Right lobe of liver (tissue), 6 donors: ENCODE measurements around the gene POR. TPM values are rescaled to one million over a fixed set of nuclear protein-coding genes. Genes with fewer than 3 reads are reported as not detected.
A peak's percentile ranks its signal among the peaks of the same experiment; 100 is the strongest.
"Not testable (repeated sequence)": the region's sequence is repeated elsewhere in the genome, so short reads cannot be mapped to it uniquely, and the experiment has no call there.

Experiments
- ATAC-seq, 4 donors: fragments of 200-7000 bp; cut with Tn5 transposase; one replicate each; pipeline ENCODE4 v1.9.1; 2020; ENCODE audit warnings: mild to moderate bottlenecking in 4 of 4, moderate library complexity in 4 of 4
- DNase-seq, 3 donors: peaks; one replicate each; pipeline ENCODE4 v3.0.0-alpha.2; 2020
- H3K27ac ChIP-seq, 3 donors: fragments of 200-600 bp; one replicate each; pipeline ENCODE4 v1.8.0; 2022
- H3K27me3 ChIP-seq, 2 donors: fragments of 200-600 bp; one replicate each; pipeline ENCODE4 v1.8.0; 2022
- H3K36me3 ChIP-seq, 4 donors: fragments of 200-600 bp; sonication (generic) in 1 of 4; one replicate each; pipeline versions ENCODE4 v1.5.1 to v1.8.0; 2017 to 2022; ENCODE audit warnings: control low read depth in 1 of 4
- H3K4me1 ChIP-seq, 4 donors: fragments of 200-600 bp; sonication (generic) in 1 of 4; one replicate each; pipeline versions ENCODE4 v1.5.1 to v1.8.0; 2017 to 2022; ENCODE audit warnings: control low read depth in 1 of 4
- H3K4me3 ChIP-seq, 3 donors: fragments of 200-600 bp; one replicate each; pipeline ENCODE4 v1.8.0; 2022
- H3K9me3 ChIP-seq, 4 donors: fragments of 200-600 bp; sonication (generic) in 1 of 4; one replicate each; pipeline versions ENCODE4 v1.5.1 to v1.8.0; 2017 to 2022; ENCODE audit warnings: control low read depth in 1 of 4
- CTCF ChIP-seq, 4 donors: fragments of 200-600 bp in 3 of 4; fragments of 450-650 bp in 1 of 4; IDR thresholded peaks; one replicate each; pipeline versions ENCODE4 v1.5.1 to v1.8.0; 2016 to 2022; ENCODE audit warnings: antibody characterized with exemption in 4 of 4, mild to moderate bottlenecking in 2 of 4
- POLR2A ChIP-seq: fragments of 450-650 bp; IDR thresholded peaks from one replicate; pipeline ENCODE4 v1.6.1; 2017; ENCODE audit warnings: antibody characterized with exemption, mild to moderate bottlenecking
- WGBS: methylation state at CpG from one replicate; pipeline ENCODE4 v1.1.6; 2018; ENCODE audit warnings: low coverage, low lambda C conversion rate; ENCODE audit not compliant: insufficient coverage; ENCODE audit errors: missing lambda C conversion rate; 5-methylcytosine and 5-hydroxymethylcytosine counted together
- intact Hi-C, 2 donors: fragments of 100-400 bp; cut with DNase I; formaldehyde crosslinking; loops; one replicate each; pipeline versions ENCODE4 v1.11.2 to v1.14.1; 2022
- total RNA-seq, 6 experiments: library from RNA; depleted of rRNA in 2 of 6; stranded (reverse); fragments of >200 nt in 2 of 6; fragmentation: NEBNext Ultra II Directional in 3 of 6; extraction: Animal tissue kit (Norgen Biotek cat#: 25700) in 3 of 6; gene quantifications; one replicate each; pipeline versions ENCODE4 v1.1.0 to v1.2.4, GENCODE V29; 2016 to 2023
- donor health status: DM: no; HTN: yes; CAD: no.
- donor health status: DM: no; HTN: no; CAD: no.
- donor health status: DM: no; HTN: no; CAD: no.
- donor health status: DM: no; HTN: yes; CAD: no.
- donor health status: DM: no; HTN: yes; CAD: no.

Gene POR
- total RNA-seq, 6 experiments from 2014 or later: 370 to 1,042 (median 725) TPM

- WGBS: 6% methylated on average over 8 of the region's 8 CpGs
- H3K4me1 ChIP-seq: peaks cover 0 to 13% (median 3%) of the 10 kb centered on the region in 4 donors
- peak overlapping the region; percentile 78 to 93 (median 86) for H3K27ac ChIP-seq
- no peaks in the 10 kb centered on the region for H3K27me3 ChIP-seq
- H3K4me3 ChIP-seq: peak overlapping the region; percentile 66 to 96 (median 87)
- intact Hi-C loops: no loop called here
- ATAC-seq: peak in 1 of 4 donors; percentile 2
- no peak for DNase-seq
- peaks cover 0 to 38% (median 12%) of the 10 kb centered on the region in 4 donors for H3K36me3 ChIP-seq
- TF ChIP-seq CTCF (IDR thresholded peaks at IDR 0.05): no peak
- TF ChIP-seq POLR2A: no peak
- H3K9me3 ChIP-seq: no peaks in the 10 kb centered on the region
These were observed 35.2 kb upstream of the POR start for GRCh38 chr7:75879771-75880184.

- no peak for ATAC-seq
- no peaks in the 10 kb centered on the region for H3K27me3 ChIP-seq
- H3K4me1 ChIP-seq: peaks cover 0 to 13% (median 3%) of the 10 kb centered on the region in 4 donors
- no peaks in the 10 kb centered on the region for H3K9me3 ChIP-seq
- WGBS: 82% methylated on average over 4 of the region's 4 CpGs
- no peak overlapping the region for H3K4me3 ChIP-seq
- H3K27ac ChIP-seq: peak overlapping the region in 1 of 3 donors; percentile 93
- no peak for TF ChIP-seq CTCF (IDR thresholded peaks at IDR 0.05)
- no peak for TF ChIP-seq POLR2A
- DNase-seq: no peak
- H3K36me3 ChIP-seq: peaks cover 0 to 43% (median 16%) of the 10 kb centered on the region in 4 donors
- intact Hi-C loops: no loop called here
These were observed 34.7 kb upstream of the POR start for GRCh38 chr7:75880242-75880641.

- DNase-seq (no peak), ATAC-seq (no peak)
- Histone ChIP-seq H3K4me1 (peaks cover 0 to 13% (median 3%) of the 10 kb centered on the region in 4 donors), H3K27ac (no peak overlapping the region), H3K27me3 (no peaks in the 10 kb centered on the region), H3K4me3 (no peak overlapping the region), H3K36me3 (peaks cover 0 to 54% (median 16%) of the 10 kb centered on the region in 4 donors), H3K9me3 (no peaks in the 10 kb centered on the region)
- intact Hi-C loops: no loop called here
- no peak for TF ChIP-seq CTCF (IDR thresholded peaks at IDR 0.05)
- no peak for TF ChIP-seq POLR2A
- 73% methylated on average over 20 of the region's 23 CpGs for WGBS
These were observed 33.4 kb upstream of the POR start for GRCh38 chr7:75881436-75882095.

GRCh38 chr7:75883265-75883824 lies 31.6 kb upstream of the POR start:
- 81% methylated on average over 6 of the region's 13 CpGs for WGBS

GRCh38 chr7:75884476-75884875 lies 30.5 kb upstream of the POR start:
- Histone ChIP-seq H3K27me3 (no peaks in the 10 kb centered on the region), H3K4me1 (peaks cover 0 to 14% (median 3%) of the 10 kb centered on the region in 4 donors), H3K9me3 (no peaks in the 10 kb centered on the region), H3K4me3 (no peak overlapping the region), H3K36me3 (peaks cover 0 to 61% (median 16%) of the 10 kb centered on the region in 4 donors), H3K27ac (no peak overlapping the region)
- TF ChIP-seq CTCF (IDR thresholded peaks at IDR 0.05) (no peak), POLR2A (no peak)
- intact Hi-C loops: no loop called here
- ATAC-seq (no peak), DNase-seq (no peak)
- whole genome bisulfite sequencing: 95% methylated on average over 3 of the region's 5 CpGs

More at GRCh38 chr7:75883265-75883824, 31.6 kb upstream of the POR start:
- H3K9me3 ChIP-seq, H3K4me3 ChIP-seq, intact Hi-C loops, H3K27me3 ChIP-seq, DNase-seq, ATAC-seq, H3K27ac ChIP-seq: not testable (repeated sequence)
- Histone ChIP-seq H3K36me3 (peaks cover 0 to 61% (median 16%) of the 10 kb centered on the region in 4 donors), H3K4me1 (peaks cover 0 to 15% (median 3%) of the 10 kb centered on the region in 4 donors)
